NCI-H2029 treated with DMSO at 0.1 percent for 48 hours (cell line): Measurements from ENCODE around the gene ADCY5.

Source experiments
- DNase-seq: peaks from one replicate; lab custom pipeline; 2025; lab: John Stamatoyannopoulos, UW

The ADCY5 gene

DNA sequence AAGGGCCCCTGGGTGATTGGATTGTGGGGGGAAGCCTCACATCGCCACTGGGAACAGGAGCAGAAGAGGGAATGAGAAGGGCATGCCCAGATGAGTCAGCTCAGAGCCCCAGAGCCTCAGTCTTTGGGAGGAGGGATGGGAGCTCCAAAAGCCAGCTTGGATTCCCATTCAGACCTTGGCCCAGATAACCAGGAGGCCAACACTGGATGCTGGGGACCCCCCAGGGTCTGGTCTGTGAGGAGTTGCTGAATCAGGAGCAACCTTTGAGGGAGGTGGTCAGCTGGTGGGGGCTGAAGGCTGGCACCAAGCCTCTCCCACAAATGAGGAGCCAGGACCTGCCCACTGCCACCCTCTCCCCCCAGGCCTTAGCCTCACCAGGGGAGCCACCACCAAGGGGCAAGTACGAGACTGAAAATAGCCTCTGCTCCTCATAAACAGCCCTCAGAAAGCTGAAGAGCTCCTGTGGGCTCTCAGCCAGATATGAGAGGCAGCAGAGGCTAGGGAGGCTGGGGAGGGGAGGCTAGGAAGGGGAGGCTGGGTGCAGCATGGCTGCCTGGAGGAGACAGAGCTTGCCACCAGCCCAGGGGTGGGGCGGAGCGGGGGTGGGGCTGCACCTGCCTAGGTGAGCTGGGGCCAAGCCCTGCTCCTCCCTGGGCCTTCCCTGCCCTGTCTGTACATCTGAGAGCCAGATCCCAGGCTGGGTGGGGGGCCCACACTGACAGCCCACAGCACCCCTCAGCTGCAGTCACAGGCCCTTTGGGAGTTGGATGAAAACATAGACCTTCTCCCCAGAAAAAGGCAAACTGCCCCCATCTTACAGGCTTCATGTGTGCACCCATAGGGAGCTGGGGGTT lies 147.3 kb downstream of the ADCY5 start:
- no peak for DNase-seq

DNA sequence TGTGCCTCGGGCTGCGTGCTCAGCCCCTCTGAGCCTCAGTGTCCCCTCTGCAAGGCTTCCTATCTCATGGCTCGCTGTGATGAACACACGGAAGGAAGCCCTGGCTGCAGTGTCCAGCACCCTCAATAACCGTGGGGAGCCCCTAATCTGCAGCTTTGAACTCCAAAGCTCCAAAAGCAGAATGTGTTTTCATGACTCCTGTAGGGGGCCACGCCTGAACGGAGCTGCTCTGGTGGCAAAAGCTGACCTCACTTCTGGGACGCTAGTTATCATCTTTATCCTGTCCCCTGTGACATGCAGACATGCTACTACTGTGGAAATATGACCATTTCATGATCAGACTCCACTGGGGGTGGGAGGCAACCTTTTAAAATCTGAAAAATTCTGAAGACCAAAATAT lies 148.3 kb downstream of the ADCY5 start:
- DNase-seq = no peak

DNA sequence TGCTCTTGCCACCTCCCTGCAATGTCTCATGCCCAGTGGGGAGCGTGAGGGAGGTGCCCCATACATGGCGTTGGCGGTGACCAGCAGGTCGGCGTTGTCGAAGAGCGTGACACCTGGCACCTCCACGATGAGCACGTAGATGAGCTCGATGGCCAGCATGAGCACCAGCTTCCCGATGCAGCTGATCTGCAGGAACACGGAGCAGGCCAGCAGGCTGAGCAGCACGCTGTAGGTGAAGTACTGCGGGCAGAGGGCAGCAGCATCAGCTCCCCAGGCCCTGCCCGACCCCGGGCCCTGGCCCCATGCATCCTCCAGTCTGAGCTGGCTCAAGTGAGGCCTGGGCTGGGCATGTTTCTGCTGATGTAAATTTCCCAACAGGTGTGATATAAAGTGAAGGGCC lies 148.8 kb downstream of the ADCY5 start:
- DNase-seq = no peak

DNA sequence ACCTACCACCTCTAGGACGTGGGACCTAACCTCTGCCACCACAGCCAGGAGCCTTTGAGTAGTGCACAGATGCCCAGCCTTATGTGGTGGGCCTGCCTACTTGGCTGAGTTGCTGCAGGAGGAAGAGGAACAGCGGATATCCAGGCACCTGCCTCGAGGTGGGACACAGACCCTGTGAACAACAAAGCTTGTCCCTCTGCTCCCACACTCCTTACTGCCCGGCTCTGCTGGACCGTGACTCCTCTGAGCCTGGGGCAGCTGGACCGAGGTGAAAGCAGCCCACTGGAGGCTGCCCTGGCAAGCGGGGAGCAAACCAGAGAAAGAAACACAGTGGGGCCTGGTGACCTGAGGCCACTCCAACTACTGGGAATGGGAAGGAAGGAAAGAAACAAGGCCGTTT lies 149.3 kb downstream of the ADCY5 start:
- DNase-seq = no peak

DNA sequence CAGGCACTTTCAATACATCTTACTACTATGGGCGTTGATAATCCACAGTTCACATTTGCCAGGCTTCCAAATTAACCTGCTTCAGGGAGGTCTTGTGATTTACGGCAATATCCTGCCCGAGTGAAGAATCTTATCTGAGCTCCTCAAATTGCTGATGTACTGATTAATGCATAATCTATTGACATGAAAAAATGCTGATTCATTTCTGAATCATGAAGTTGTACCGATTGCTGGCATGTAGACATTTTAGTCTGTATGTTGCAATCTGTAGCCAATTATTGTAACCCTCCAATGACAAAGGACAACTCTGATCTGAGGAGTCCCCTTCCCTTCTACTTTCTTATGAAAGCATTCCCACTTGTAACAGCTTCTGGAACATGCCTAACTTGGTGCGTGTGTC lies 150.0 kb downstream of the ADCY5 start:
- no peak for DNase-seq

DNA sequence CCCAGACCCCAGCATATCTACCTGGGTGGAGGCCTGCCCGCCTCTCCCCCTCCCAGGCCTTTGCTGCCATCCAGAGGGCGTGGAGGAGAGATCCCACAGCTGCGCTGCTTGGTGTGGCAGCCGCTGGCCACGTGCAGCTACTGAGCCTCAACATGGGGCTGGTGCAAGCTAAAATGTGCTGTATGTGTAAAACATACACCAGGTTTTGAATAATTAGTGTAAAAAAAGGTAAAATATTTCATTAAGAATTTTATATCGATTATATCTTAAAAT lies 151.3 kb downstream of the ADCY5 start:
- DNase-seq = no peak

DNA sequence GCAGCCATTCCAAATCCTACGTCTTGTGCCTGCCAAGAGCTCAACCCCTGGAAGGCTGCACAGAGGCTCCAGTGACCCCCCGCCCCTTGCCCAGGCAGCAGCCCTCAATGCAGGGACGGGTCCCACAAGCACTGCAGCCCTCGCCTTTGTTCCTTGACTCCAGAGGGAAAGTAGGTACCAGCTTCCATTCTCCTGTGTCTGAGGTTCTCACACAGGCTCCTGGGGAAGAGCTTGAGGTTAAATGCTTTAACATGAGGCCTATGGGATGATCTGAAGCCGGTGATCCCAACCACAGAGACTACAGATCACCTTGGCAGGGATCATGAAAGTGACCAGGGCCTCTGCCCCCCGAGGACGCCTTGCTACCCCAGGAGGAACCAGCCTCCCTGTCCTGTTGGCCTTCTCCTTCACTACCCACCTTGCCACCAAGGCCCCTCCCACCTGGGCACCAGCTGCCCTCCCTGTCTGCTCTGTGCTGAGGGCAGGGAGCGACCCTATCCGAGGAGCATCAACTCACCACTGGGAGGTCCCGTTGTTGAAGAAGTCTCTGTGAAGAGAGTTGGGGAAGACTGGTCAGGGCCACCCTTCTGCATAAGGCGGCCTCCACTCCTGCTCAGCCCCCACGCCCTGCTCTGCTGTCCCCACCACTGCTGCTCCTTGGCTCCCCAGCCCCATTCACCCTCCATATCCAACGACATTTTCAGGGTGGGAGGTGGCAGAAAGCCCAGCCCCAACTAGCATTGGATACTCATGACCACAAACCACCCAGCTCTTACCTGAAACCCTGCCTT lies 151.9 kb downstream of the ADCY5 start:
- DNase-seq = no peak

DNA sequence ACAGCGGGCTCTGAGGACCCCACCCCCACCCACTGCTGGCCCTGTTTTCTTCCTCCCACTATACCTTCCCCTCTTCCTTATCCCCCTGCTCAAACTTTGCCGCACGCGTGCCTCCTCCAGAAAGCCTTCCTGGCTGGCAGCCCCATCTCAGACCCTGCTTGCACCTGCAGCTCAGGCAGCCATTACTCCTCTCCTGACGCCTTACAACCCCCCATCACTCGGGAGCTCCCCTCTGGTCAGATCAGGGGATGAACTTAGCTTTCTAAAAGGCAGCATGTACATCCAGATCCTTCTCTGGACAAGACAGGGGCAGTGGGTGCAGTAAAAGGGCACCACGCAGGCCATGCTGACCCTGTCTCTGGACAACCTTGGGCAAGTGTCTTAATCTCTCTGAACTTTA lies 152.6 kb downstream of the ADCY5 start:
- no peak for DNase-seq

DNA sequence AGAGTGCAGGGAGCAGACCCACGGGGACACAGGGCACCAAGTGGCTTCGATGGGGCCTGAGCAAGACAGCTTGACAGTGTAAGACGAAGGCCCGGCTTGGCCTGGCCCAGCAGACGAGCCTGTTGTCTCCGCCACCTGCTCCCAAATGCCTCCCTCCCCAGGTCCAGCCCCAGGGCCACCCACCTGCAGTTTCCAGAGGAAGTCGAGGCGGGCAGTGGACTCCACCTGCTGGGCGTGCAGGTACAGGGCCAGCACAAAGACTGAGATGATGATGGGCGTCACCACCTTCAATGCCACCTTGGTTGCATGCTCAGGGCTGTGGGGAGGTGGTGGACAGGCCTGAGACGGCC lies 153.0 kb downstream of the ADCY5 start:
- no peak for DNase-seq

DNA sequence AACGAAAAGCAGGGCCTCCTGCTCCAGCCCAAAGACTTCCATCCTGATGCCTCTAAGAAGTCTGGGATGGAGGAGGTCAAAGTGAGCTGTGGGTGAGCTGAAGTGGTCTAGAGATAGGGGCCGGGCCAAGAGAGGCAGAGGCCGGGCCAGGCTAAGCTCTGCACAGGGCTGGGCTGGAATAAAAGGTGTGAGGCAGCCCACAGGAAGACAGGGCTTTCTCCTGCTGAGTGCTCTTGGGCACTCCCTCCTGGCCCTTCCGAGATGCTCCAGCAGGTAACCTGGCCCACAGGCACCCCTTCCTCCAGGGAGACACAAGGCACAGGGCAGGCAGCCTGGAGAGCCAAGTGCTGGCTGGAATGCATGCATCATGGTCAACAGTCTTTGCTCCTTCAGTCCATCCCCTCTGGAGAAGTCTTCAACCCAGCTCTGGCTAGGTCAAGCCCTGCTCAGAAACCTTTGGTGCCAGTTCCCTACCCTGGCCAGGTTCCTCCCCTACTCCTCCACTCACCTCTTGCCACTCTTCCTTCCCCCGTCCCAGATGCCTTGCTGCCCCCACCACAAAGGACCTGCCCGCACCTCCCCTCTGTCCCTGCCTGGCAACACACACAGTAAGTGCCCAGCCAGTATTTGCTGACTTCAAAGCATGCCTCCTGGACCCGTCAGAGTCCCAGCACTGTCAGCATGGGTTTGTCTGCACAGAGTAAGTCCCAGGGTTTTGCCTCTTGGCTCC lies 153.6 kb downstream of the ADCY5 start:
- DNase-seq = no peak

DNA sequence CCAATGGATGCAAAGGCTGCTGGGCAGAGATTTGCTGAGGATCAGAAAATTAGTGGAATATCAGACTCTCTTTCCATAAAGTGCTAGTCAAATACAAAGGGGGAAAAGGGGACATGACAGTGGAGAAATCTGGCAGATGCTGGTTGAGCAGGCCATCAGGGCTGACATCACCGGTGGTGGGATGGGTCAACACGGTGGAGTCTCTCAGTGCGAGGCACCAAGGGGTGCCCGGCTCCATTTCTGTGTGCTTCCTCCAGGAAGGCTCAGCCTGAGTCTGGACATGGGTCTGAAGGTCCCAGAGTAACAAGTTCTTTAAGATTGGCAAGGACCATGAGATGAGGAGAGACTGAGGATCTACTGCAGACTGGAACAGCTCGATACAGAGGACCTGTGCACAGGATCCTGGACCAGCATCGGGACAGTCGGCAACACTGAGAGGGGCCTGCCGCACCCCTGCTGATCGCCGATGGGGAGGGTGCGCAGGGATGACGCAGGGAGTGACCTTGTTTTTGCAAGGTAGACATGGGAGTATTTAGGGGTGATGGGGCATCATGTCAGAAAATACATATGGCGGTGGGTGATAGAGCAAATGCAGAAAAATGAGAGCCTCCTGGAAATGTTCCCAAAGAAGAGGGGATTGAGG lies 154.5 kb downstream of the ADCY5 start:
- DNase-seq = no peak

DNA sequence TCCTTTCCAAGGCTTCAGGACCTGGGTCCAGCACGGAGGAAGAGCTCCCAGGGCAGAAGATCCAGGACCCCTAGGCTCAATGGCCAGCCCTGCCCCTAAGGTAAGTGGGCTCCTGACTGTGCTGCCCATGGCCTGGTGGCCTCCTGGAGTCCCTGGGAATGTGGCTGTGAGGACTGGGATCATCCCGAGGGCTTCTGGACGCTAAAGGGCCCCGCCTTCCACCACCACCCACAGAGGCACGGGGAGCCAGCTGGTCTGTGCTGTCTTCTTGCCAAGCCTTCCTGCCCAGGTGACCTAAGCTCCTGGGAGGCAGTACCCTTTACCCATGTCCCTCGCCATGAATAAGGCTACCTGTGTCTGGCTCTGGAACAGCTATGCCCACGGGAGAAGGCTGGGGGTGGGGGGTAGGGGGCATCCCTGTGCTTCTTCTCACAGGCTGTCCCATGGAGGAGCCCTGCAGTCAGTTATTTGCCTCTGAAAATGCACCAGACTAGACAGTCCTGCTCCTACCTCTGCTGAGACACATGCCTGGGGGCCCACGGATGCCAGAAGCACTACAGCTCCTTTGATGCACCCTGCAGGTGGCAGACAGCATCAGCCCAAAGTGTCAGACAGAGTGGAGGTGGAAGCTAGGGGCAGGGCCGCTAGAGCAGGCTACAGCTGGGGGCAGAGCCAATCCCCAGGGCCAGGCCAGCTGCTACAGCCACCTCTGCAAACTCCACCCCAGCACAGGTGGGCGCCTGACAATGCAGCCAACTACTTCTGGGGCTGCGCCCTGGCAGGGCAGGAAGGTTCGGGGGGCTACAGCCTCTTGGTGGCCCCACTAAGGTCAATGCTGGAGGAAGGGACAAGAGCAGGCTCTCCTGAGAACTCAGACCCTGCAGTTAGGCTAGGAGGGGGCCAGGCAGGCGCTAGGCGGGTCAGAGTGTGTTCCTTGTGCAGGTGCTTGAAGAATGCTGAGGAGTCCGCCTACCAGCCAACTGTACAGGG lies 156.3 kb downstream of the ADCY5 start:
- DNase-seq = no peak

DNA sequence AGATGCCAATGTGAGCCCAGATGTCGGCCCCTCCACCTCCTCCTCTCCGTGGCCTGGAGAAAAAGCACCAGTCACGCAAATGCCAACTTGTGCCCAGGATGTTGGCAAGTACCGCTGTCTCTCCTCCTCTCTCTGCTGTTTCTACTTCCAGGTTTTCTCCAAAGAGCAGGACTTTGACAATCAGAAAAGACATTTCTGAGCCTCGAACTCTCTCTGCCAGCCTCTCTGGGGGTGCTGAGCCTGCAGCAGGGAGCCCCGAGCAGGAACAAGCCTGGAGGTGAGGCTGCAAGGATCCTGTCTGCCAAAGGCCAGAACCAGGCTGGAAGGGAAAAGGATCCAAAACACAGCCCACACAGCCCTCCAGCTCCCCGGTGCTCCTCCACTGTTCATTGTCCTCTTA lies 157.5 kb downstream of the ADCY5 start:
- no peak for DNase-seq

DNA sequence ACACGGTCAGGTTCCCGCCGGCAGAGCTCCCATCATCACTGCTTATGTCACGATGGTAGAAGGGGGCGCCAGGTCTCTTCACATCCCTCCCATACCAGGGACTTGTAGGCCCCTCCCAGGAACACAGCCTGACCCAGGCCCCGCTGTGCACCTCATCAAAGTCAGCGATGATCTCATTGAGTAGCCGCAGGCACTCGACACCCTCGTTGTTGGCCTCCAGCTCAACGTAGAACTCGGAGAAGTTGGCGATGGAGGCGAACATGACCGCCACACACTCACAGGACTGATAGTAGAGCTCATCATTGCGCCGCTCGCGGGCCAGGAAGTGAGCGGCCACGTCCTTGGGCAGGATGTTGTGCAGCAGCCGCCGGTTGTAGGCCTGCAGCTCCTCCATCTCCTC lies 157.9 kb downstream of the ADCY5 start:
- DNase-seq = no peak

DNA sequence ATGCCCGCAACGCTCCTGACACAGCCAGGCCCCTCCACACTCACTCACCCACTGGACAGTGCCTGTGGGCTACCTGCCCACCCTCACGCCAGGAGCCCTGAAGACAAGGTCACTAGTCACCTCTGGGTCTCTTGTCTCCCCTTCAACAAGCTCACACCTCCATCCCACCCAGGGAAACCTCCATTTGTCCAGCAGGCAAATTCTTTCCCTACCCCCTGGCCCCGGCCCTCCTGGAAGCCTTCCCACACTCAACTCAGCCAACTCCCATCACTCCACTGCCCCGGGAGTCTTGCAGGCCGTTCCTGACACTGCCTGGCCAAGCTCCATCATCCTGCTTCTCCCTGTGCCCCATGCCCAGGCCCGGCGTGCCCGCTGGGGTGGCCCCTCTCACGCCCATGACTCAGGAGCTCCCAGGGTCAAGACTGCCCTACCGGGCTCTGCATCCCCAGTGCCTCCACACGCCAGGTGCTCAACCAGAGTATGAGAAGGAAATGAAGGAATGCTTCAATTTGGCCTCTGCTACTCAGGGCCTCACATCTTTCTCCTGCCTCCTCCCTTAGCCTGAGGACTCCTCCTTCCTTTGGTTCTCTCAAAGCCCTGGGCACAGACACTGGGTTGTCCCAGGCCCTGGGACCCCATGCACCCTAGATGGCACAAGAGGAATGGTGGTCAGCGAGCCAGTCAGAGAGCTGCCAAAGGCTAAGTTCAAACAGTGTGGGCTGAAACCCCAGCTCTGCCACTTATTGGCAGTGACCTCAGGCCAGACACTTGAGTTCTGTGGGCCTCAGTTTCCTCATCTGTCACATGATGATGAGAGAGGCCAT lies 158.6 kb downstream of the ADCY5 start:
- DNase-seq = no peak

DNA sequence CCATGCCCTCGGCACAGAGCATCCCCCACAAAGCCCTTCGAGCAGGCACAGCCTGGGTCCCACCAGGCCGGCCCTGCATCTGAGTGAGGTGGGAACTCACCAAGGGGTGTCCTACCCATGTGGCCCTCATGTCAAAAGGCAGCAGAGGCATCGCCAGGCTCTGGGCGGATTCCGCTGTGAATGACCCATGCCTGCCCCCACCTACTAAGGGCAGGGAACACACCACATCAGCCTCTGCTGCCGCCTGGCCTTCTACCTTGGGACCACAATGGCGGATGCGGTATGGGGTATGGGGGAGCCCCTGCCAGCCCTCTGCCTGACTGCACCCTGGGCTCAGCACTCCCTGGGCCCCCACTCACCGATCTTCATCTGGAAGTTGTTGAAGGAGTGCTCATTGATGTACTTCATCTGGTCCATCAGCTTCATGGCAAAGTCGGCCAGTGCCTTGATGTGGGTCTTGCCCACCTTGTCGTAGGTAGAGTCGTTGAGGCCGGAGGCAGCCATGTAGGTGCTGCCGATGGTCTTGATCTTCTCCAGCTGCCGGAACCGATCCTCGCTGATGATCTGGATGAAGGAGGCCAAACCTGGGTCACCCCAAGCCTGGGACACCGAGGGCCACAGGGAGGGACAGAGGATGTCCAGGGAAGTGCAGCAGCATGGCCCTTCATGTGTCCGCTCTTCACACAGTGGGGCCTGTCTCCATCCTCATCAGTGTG lies 159.3 kb downstream of the ADCY5 start:
- no peak for DNase-seq

DNA sequence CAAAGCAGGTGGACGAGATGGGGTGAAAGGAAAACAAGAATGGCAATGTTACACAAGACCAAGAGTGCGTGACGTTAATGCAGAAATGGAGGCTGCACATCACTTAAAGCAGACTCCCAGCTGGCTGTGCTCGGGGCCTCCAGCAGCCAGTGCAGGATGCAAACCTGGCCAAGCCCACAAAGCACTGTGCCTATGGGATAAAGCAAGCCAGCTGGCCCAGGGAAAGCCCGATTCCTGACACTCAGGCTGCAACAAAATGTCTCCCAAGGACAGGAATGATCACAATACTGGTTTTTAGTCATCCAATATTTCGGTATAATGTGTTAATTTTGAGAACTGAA lies 161.0 kb downstream of the ADCY5 start:
- no peak for DNase-seq

DNA sequence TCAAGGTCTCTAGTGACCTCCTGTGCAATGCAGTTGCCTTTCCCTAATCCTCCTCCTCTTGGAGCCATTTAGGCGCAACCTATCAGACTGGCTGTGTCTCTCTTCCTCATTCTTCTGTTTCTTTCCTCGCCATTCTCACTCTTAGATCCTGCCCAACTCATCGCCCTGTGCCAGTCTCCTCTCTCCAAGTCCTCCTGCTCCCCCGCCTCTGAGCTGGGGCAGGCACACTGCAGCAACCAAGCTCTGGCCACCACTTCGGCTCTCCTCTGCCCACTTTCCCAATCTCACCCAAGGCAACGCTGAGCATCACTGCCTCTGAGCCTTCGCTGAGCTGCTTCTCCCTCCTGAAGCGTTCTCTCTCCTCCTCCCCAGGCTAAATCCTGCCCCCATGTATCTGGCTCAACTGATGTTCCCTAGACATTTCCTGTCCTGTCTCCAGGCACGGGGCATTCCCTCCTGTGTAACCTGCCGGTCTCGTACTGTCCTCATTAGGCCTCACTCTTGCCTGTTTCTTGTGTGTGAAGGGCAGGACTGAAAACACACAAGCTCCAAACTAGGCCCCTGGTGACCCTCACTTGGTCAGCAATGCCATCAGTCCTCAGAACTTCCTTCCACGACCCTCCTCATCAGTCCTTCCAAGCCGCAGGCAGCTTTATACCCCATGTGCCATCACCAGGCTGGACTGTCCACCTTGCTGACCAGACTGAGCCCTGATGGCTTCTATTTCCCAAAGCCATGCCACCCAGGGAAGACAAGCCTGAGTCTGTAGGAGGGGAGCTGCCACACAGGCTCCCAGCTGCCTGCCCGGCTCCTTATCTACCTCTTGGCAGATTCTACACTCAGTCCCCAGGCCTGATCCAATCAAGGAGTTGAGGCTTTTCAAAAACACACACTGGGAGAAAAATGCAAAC lies 161.6 kb downstream of the ADCY5 start:
- DNase-seq = no peak
